A549 (cell line): ENCODE measurements around the gene AQP6. TPM values are rescaled to one million over a fixed set of nuclear protein-coding genes. Genes with fewer than 3 reads are reported as not detected.

Source experiments
- ATAC-seq, 2 experiments: fragments of 200-7000 bp in 1 of 2; fragments of >200 bp in 1 of 2; cut with Nextera tagmentation in 1 of 2; cut with Tn5 transposase in 1 of 2; 3 replicates each; pipeline versions ENCODE4 v1.8.0 to v1.9.1; 2018 to 2020; ENCODE audit warnings: mild to moderate bottlenecking in 1 of 2, moderate library complexity in 1 of 2
- CTCF ChIA-PET: fragments of 300-600 bp; sonication (Branson Sonifier 250); formaldehyde crosslinking; extraction: SDS; loops from one replicate; lab custom pipeline; 2021; ENCODE audit warnings: antibody characterized with exemption, inconsistent platforms; lab: Yijun Ruan, JAX
- POLR2A ChIA-PET: fragments of 350-600 bp; formaldehyde crosslinking; extraction: SDS; loops from one replicate; lab custom pipeline; 2021; ENCODE audit warnings: antibody characterized with exemption, inconsistent platforms; lab: Yijun Ruan, JAX
- DNase-seq, 2 experiments: peaks; one replicate each; pipeline versions ENCODE4 v3.0.0 to v3.0.0-alpha.2; 2011 to 2016; ENCODE audit warnings: low read depth in 1 of 2, low spot score in 1 of 2
- FAIRE-seq: peaks from 2 replicates; lab custom pipeline; 2011; peaks lifted over from hg19 to GRCh38; lab: Jason Lieb, UNC
- H3K27ac ChIP-seq, 2 experiments: fragments of >200 bp; sonication (Bioruptor Twin); formaldehyde crosslinking; 3 replicates each; pipeline ENCODE4 v1.5.1; 2016 to 2017
- H3K4me1 ChIP-seq: fragments of >200 bp; sonication (Bioruptor Twin); formaldehyde crosslinking; 3 replicates; pipeline ENCODE4 v1.6.1; 2016
- H3K4me2 ChIP-seq: fragments of >200 bp; sonication (Bioruptor Twin); formaldehyde crosslinking; 3 replicates; pipeline ENCODE4 v1.6.1; 2016
- H3K4me3 ChIP-seq: fragments of >200 bp; sonication (Bioruptor Twin); formaldehyde crosslinking; 3 replicates; pipeline ENCODE4 v1.5.1; 2016
- H3K9me3 ChIP-seq: fragments of >200 bp; sonication (Bioruptor Twin); formaldehyde crosslinking; 3 replicates; pipeline ENCODE4 v1.6.1; 2016
- ATOH8 ChIP-seq: fragments of 250-450 bp; sonication (Bioruptor Pico); IDR thresholded peaks from 2 replicates; pipeline ENCODE4 v1.5.0; 2020; ENCODE audit warnings: low read depth, mild to moderate bottlenecking, moderate library complexity
- CBX8 ChIP-seq: fragments of 200-600 bp; sonication (generic); IDR thresholded peaks from 2 replicates; pipeline ENCODE4 v1.6.1; 2016
- CEBPB ChIP-seq, 2 experiments: fragments of >200 bp in 1 of 2; sonication (Bioruptor Twin) in 1 of 2; formaldehyde crosslinking in 1 of 2; IDR thresholded peaks; 2 replicates each; pipeline ENCODE4 v1.6.1; 2012 to 2016
- CHD4 ChIP-seq: fragments of 200-600 bp; sonication (generic); IDR thresholded peaks from 2 replicates; pipeline ENCODE4 v1.6.1; 2016; ENCODE audit warnings: antibody characterized with exemption, mild to moderate bottlenecking, borderline replicate concordance
- EHMT2 ChIP-seq: fragments of 200-600 bp; sonication (generic); IDR thresholded peaks from 2 replicates; pipeline ENCODE4 v1.6.1; 2016; ENCODE audit warnings: antibody characterized with exemption, low read depth, mild to moderate bottlenecking, moderate library complexity
- EP300 ChIP-seq, 2 experiments: fragments of >200 bp; sonication (Bioruptor Twin); formaldehyde crosslinking; IDR thresholded peaks; 2 replicates in 1 of 2; 3 replicates in 1 of 2; pipeline ENCODE4 v1.6.1; 2016 to 2017
- ESRRA ChIP-seq: fragments of 150-350 bp; IDR thresholded peaks from 2 replicates; pipeline ENCODE4 v1.6.1; 2014; ENCODE audit warnings: mild to moderate bottlenecking, low read length, borderline replicate concordance
- FOSB ChIP-seq: fragments of 250-450 bp; sonication (Bioruptor Pico); IDR thresholded peaks from 2 replicates; pipeline ENCODE4 v1.5.0; 2020; ENCODE audit warnings: mild to moderate bottlenecking, moderate library complexity
- FOSL2 ChIP-seq, 2 experiments: fragments of 450-650 bp in 1 of 2; fragments of >200 bp in 1 of 2; sonication (Bioruptor Twin) in 1 of 2; formaldehyde crosslinking; IDR thresholded peaks; 2 replicates each; pipeline versions ENCODE4 v1.5.0 to v1.6.1; 2016 to 2020; ENCODE audit warnings: mild to moderate bottlenecking in 1 of 2, moderate library complexity in 1 of 2
- GATA3 ChIP-seq: IDR thresholded peaks from 2 replicates; pipeline ENCODE4 v1.6.1; 2012; ENCODE audit warnings: borderline replicate concordance
- MAFK ChIP-seq: fragments of 450-650 bp; IDR thresholded peaks from 2 replicates; pipeline ENCODE4 v1.6.1; 2014; ENCODE audit not compliant: partially characterized antibody
- MYC ChIP-seq: IDR thresholded peaks from 2 replicates; pipeline ENCODE4 v1.6.1; 2012; ENCODE audit warnings: mild to moderate bottlenecking, inconsistent platforms, low read length, improper control_type of control experiment, borderline replicate concordance
- NPAS2 ChIP-seq: fragments of 250-450 bp; sonication (Bioruptor Pico); IDR thresholded peaks from 2 replicates; pipeline ENCODE4 v1.8.0; 2022; ENCODE audit warnings: mild to moderate bottlenecking, moderate library complexity, borderline replicate concordance
- PHF8 ChIP-seq: fragments of 200-600 bp; sonication (generic); IDR thresholded peaks from 2 replicates; pipeline ENCODE4 v1.6.1; 2016; ENCODE audit warnings: low read depth, mild to moderate bottlenecking, antibody characterized with exemption, moderate library complexity, borderline replicate concordance
- POLR2A ChIP-seq: IDR thresholded peaks from 2 replicates; pipeline ENCODE4 v1.6.1; 2012; ENCODE audit warnings: mild to moderate bottlenecking, low read length
- RCOR1 ChIP-seq: fragments of 150-350 bp; IDR thresholded peaks from 2 replicates; pipeline ENCODE4 v1.6.1; 2014; ENCODE audit warnings: antibody characterized with exemption, low read length, low read depth
- RFX5 ChIP-seq: fragments of 450-650 bp; IDR thresholded peaks from 2 replicates; pipeline ENCODE4 v1.7.1; 2014; ENCODE audit warnings: antibody characterized with exemption, mild to moderate bottlenecking, moderate library complexity
- TP53 ChIP-seq: fragments of 250-450 bp; sonication (Bioruptor Pico); IDR thresholded peaks from 2 replicates; pipeline ENCODE4 v1.5.0; 2021; ENCODE audit warnings: mild to moderate bottlenecking, moderate library complexity
- ZC3H11A ChIP-seq: fragments of 450-650 bp; IDR thresholded peaks from 2 replicates; pipeline ENCODE4 v1.6.1; 2014; ENCODE audit warnings: antibody characterized with exemption, mild to moderate bottlenecking
- ZFP36 ChIP-seq: fragments of 450-650 bp; IDR thresholded peaks from 2 replicates; pipeline ENCODE4 v1.6.1; 2014; ENCODE audit warnings: borderline replicate concordance; ENCODE audit not compliant: partially characterized antibody
- ZSCAN20 ChIP-seq: fragments of 250-450 bp; sonication (Bioruptor Pico); IDR thresholded peaks from 2 replicates; pipeline ENCODE4 v1.8.0; 2022; ENCODE audit warnings: mild to moderate bottlenecking, moderate library complexity
- WGBS: methylation state at CpG from one replicate; pipeline ENCODE4 v1.1.6; 2017; ENCODE audit errors: missing lambda C conversion rate; 5-methylcytosine and 5-hydroxymethylcytosine counted together
- polyA plus RNA-seq, 4 experiments: library from polyadenylated mRNA; depleted of rRNA in 3 of 4; stranded (reverse); fragments of >200 nt; fragmentation: RNase III in 1 of 4; extraction: RNeasy Plus Mini Kit Qiagen cat#74134 plus additional on column Dnase treatment in 1 of 4; gene quantifications; 2 replicates in 3 of 4; 3 replicates in 1 of 4; pipeline ENCODE4 v1.2.3, GENCODE V29; 2011 to 2017

The AQP6 gene
- polyA plus RNA-seq, 2 of the 4 experiments (the other 2 are of a cell fraction), result 0.05 TPM; not detected in 1

- TF ChIP-seq MAFK (peak; percentile 62), ZFP36 (no peak), RCOR1 (no peak), CHD4 (no peak), CBX8 (no peak)
- Histone ChIP-seq H3K4me3 (no peak overlapping the region), H3K9me3 (no peaks in the 10 kb centered on the region), H3K4me2 (no peak overlapping the region), H3K4me1 (no peaks in the 10 kb centered on the region), H3K27ac (no peak overlapping the region)
- WGBS, result 73% methylated on average over 15 of the region's 15 CpGs
- DNase-seq (no peak), ATAC-seq (no peak), FAIRE-seq (no peak)
- ChIA-PET CTCF (interaction anchor here (1.0 to 1.1 kb wide), 2 partner anchors 43 to 133 kb away, joined by 3 to 4 read pairs; no protein-coding TSS in a partner anchor), POLR2A (no interaction called here)
These were observed 48.7 kb upstream of the AQP6 start for GRCh38 chr12:49923880-49924556.

- Histone ChIP-seq H3K4me1 (no peaks in the 10 kb centered on the region), H3K9me3 (no peaks in the 10 kb centered on the region), H3K27ac (no peak overlapping the region), H3K4me2 (no peak overlapping the region), H3K4me3 (no peak overlapping the region)
- no peak for FAIRE-seq
- no peak for ATAC-seq
- CTCF ChIA-PET, result no interaction called here
- WGBS, result 80% methylated on average over 7 of the region's 7 CpGs
- no peak for TF ChIP-seq PHF8
- TF ChIP-seq RFX5, result no peak
- no peak for TF ChIP-seq FOSB (CRISPR knock-in tag)
- no peak for TF ChIP-seq EP300 (IDR thresholded peaks at IDR 0.05)
- TF ChIP-seq CBX8, result no peak
- no peak for TF ChIP-seq ZC3H11A
- no peak for TF ChIP-seq MYC
- no peak for TF ChIP-seq NPAS2 (CRISPR knock-in tag)
- TF ChIP-seq EHMT2, result no peak
- TF ChIP-seq POLR2A, result no peak
- no peak for DNase-seq
- POLR2A ChIA-PET, result no interaction called here
These were observed 48.0 kb upstream of the AQP6 start for GRCh38 chr12:49924628-49925246.

- ATAC-seq (no peak), FAIRE-seq (no peak), DNase-seq (no peak)
- ChIA-PET POLR2A (no interaction called here), CTCF (interaction anchor here (1.5 kb wide), 1 partner anchor 42 kb away, joined by 4 read pairs; no protein-coding TSS in a partner anchor)
- H3K4me1 ChIP-seq, result peaks cover 2% of the 10 kb centered on the region; the same call in 2 of the 3 replicates
- no peak overlapping the region for H3K4me3 ChIP-seq
- H3K4me2 ChIP-seq, result no peak overlapping the region
- TF ChIP-seq EHMT2, result no peak
- no peak for TF ChIP-seq FOSL2 (IDR thresholded peaks at IDR 0.05)
- TF ChIP-seq FOSL2 (CRISPR knock-in tag; IDR thresholded peaks at IDR 0.05), result no peak
- no peak for TF ChIP-seq RCOR1
- no peak for TF ChIP-seq GATA3
- TF ChIP-seq ZSCAN20 (CRISPR knock-in tag), result no peak
- no peak for TF ChIP-seq MYC
- no peak for TF ChIP-seq RFX5
- no peak for TF ChIP-seq ATOH8 (CRISPR knock-in tag)
- no peak for TF ChIP-seq ESRRA
- no peak for TF ChIP-seq CEBPB (IDR thresholded peaks at IDR 0.05)
- no peak for TF ChIP-seq TP53 (CRISPR knock-in tag)
- 86% methylated on average over 11 of the region's 11 CpGs for WGBS
- no peaks in the 10 kb centered on the region for H3K9me3 ChIP-seq
- no peak overlapping the region for H3K27ac ChIP-seq
These were observed 47.1 kb upstream of the AQP6 start for GRCh38 chr12:49925433-49926204.
